Activated CD8-positive, alpha-beta memory T cell treated with anti-CD3 and anti-CD28 coated beads, Interleukin-2, amount 50 U/mL, for 48 hours (primary cell): ENCODE measurements around the gene CALU.

Source experiments
- DNase-seq: peaks from one replicate; pipeline ENCODE4 v3.0.0-alpha.2; 2020

CALU gene

DNA sequence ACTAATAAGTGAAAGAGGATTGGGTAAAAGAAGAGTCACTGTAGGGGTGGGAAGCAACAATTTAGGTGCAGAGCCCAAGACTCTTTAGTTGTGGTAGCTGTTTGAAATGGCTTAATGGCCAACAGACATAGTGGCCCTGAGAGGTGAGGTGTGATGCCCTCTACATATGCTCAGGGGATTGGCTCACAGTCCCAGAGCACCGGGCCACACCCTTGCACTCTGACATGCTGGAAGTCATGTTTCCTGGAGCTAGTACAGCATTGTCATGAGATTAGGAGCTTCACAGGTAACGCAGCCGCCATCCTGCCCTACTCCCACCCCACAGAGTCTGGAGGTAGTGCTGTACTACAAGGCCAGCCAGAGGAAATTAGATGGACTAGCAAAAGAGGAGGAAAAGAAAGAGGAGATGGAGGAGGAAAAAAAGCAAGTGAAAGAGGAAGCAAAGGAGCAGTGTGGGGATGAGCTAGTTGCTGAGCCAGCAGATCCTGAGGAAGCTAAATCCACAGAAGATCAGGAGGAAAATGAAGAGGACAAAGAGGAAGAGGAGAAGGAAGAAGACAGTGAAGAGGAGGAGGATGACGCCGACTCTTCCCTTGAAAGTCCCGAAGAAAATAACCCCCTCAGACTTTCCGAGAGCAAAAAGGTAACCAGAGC, 76.3 kb downstream of the CALU start:
- DNase-seq = no peak

- DNase-seq = no peak
Measured at GRCh38 chr7:128818694-128819093, 79.5 kb downstream of the CALU start.
